HepG2 (cell line): ENCODE measurements around the gene NR2F1. TPM values are rescaled to one million over a fixed set of nuclear protein-coding genes. Genes with fewer than 3 reads are reported as not detected.
A peak's percentile ranks its signal among the peaks of the same experiment; 100 is the strongest.

Source experiments
- ATAC-seq: fragments of 200-7000 bp; cut with Tn5 transposase; 3 replicates; pipeline ENCODE4 v1.9.1; 2020; ENCODE audit warnings: mild to moderate bottlenecking, moderate library complexity
- BruUV-seq: library from RNA; stranded (reverse); fragments of 400-500 nt; replicated peaks from 2 replicates; lab custom pipeline; 2021; lab: Mats Ljungman, UMichigan
- CTCF ChIA-PET: fragments of 300-600 bp; formaldehyde crosslinking; extraction: SDS; loops from one replicate; lab custom pipeline; 2021; ENCODE audit warnings: low total read pairs, inconsistent platforms, low intra/inter-chr PET ratio; lab: Yijun Ruan, JAX
- POLR2A ChIA-PET: fragments of 350-600 bp; sonication (Branson Sonifier 250); formaldehyde crosslinking; loops from one replicate; lab custom pipeline; 2020; ENCODE audit warnings: antibody characterized with exemption, inconsistent platforms; lab: Yijun Ruan, JAX
- DNase-seq: peaks from one replicate; pipeline ENCODE4 v3.0.0-alpha.2; 2015; ENCODE audit warnings: low spot score
- FAIRE-seq: peaks from 3 replicates; lab custom pipeline; 2011; peaks lifted over from hg19 to GRCh38; lab: Jason Lieb, UNC
- H2AFZ ChIP-seq: one replicate; pipeline ENCODE4 v1.6.1; 2011; ENCODE audit warnings: low read length, inconsistent platforms
- H3K27ac ChIP-seq: fragments of 300-600 bp; 3 replicates; pipeline ENCODE4 v1.8.0; 2011; ENCODE audit warnings: mixed run types, mild to moderate bottlenecking, mixed read lengths, low read length, inconsistent platforms; ENCODE audit not compliant: insufficient read depth; ENCODE audit errors: extremely low read length
- H3K27me3 ChIP-seq, 2 experiments: fragments of 200-600 bp in 1 of 2; 2 replicates in 1 of 2; 3 replicates in 1 of 2; pipeline versions ENCODE4 v1.6.0 to v1.8.0; 2011; ENCODE audit warnings: low read length in 2 of 2, mild to moderate bottlenecking in 2 of 2, moderate library complexity in 2 of 2, inconsistent platforms in 1 of 2; ENCODE audit not compliant: insufficient read depth in 2 of 2, control insufficient read depth in 1 of 2
- H3K36me3 ChIP-seq, 2 experiments: fragments of 200-600 bp in 1 of 2; replicated peaks in 1 of 2; 2 replicates in 1 of 2; 3 replicates in 1 of 2; pipeline versions ENCODE4 v1.5.1 to v1.8.0; 2011; ENCODE audit warnings: low read length in 2 of 2, inconsistent platforms in 1 of 2; ENCODE audit not compliant: insufficient read depth in 2 of 2, control insufficient read depth in 1 of 2
- H3K4me1 ChIP-seq: 2 replicates; pipeline ENCODE4 v1.5.1; 2012; ENCODE audit warnings: low read length, inconsistent platforms; ENCODE audit not compliant: insufficient read depth
- H3K4me2 ChIP-seq: 2 replicates; pipeline ENCODE4 v1.6.0; 2011; ENCODE audit warnings: low read depth, low read length, inconsistent platforms
- H3K4me3 ChIP-seq, 3 experiments: fragments of 200-600 bp in 1 of 3; sonication (generic), shearing (Covaris generic) in 1 of 3; replicated peaks in 1 of 3; 2 replicates each; pipeline ENCODE4 v1.5.1; 2011 to 2016; ENCODE audit warnings: low read length in 3 of 3, inconsistent platforms in 2 of 3, low read depth in 2 of 3, mild to moderate bottlenecking in 2 of 3, control low read depth in 1 of 3, mixed read lengths in 1 of 3; ENCODE audit not compliant: insufficient read depth in 1 of 3
- H3K79me2 ChIP-seq: one replicate; pipeline ENCODE4 v1.6.1; 2011; ENCODE audit warnings: low read length, inconsistent platforms; ENCODE audit not compliant: insufficient read depth
- H3K9ac ChIP-seq: 2 replicates; pipeline ENCODE4 v1.6.0; 2011; ENCODE audit warnings: mild to moderate bottlenecking, low read depth, low read length, inconsistent platforms; ENCODE audit not compliant: insufficient read depth
- H3K9me3 ChIP-seq: 2 replicates; pipeline ENCODE4 v1.5.1; 2012; ENCODE audit warnings: mild to moderate bottlenecking, low read length
- H4K20me1 ChIP-seq: 2 replicates; pipeline ENCODE4 v1.6.0; 2011; ENCODE audit warnings: inconsistent platforms, mild to moderate bottlenecking, low read length, moderate library complexity; ENCODE audit not compliant: insufficient read depth
- MYNN ChIP-seq: sonication (generic); formaldehyde crosslinking; IDR thresholded peaks from 2 replicates; pipeline ENCODE4 v1.4.0; 2020; ENCODE audit warnings: mild to moderate bottlenecking, low read depth, missing genetic modification reagents
- PHF8 ChIP-seq: sonication (generic); formaldehyde crosslinking; IDR thresholded peaks from 2 replicates; pipeline ENCODE4 v1.5.0; 2020; ENCODE audit warnings: missing genetic modification reagents
- ZNF207 ChIP-seq: fragments of 450-650 bp; IDR thresholded peaks from 2 replicates; pipeline ENCODE4 v1.6.1; 2016; ENCODE audit warnings: antibody characterized with exemption, borderline replicate concordance
- WGBS: methylation state at CpG from one replicate; pipeline ENCODE4 v1.1.6; 2017; ENCODE audit warnings: low lambda C conversion rate; 5-methylcytosine and 5-hydroxymethylcytosine counted together
- in situ Hi-C: cut with HindIII; loops from 2 replicates; pipeline ENCODE4 v1.10.0; 2017; ENCODE audit warnings: low pct_unique_long_range_greater_than_20kb; ENCODE audit not compliant: extremely low pct_ligation_motif_present
- intact Hi-C: fragments of 100-400 bp; cut with micrococcal nuclease; formaldehyde crosslinking; loops from one replicate; pipeline ENCODE4 v1.10.0; 2022; ENCODE audit not compliant: unreplicated experiment
- polyA plus RNA-seq, 8 experiments: library from polyadenylated mRNA; depleted of rRNA in 3 of 8; stranded (reverse) in 7 of 8; unstranded in 1 of 8; fragments of >200 nt; fragmentation: Illumina TruSeq in 4 of 8; extraction: Trizol in 4 of 8; gene quantifications; 2 replicates each; pipeline versions ENCODE4 v1.2.1 to v1.2.3, GENCODE V29; 2011 to 2016; ENCODE audit warnings: low read depth in 4 of 8, missing spikeins in 1 of 8, mixed read lengths in 1 of 8; ENCODE audit not compliant: insufficient read depth in 1 of 8
- total RNA-seq, 5 experiments: library from RNA; depleted of rRNA; stranded (reverse); fragments of >200 nt; fragmentation: Illumina TruSeq; extraction: Trizol; gene quantifications; 2 replicates each; pipeline ENCODE4 v1.2.3, GENCODE V29; 2016; ENCODE audit warnings: low read depth in 1 of 5
- TF ChIP-seq, protein P1 (sequence below): sonication (generic); formaldehyde crosslinking; IDR thresholded peaks from 2 replicates; pipeline ENCODE4 v1.5.0; 2020; ENCODE audit warnings: mild to moderate bottlenecking, missing genetic modification reagents, borderline replicate concordance
- TF ChIP-seq, protein P2 (sequence below): sonication (generic); formaldehyde crosslinking; IDR thresholded peaks from 2 replicates; pipeline ENCODE4 v1.4.0; 2020; ENCODE audit warnings: missing genetic modification reagents, borderline replicate concordance
- TF ChIP-seq, protein P3 (sequence below): sonication (generic); formaldehyde crosslinking; IDR thresholded peaks from 2 replicates; pipeline ENCODE4 v1.4.0; 2020; ENCODE audit warnings: missing genetic modification reagents

The NR2F1 gene
- total and polyA plus RNA-seq, 2 of the 13 experiments (the other 11 are each of a cell fraction or from before 2014, with no cell fraction given) = 17.1 to 59.7 TPM

DNA sequence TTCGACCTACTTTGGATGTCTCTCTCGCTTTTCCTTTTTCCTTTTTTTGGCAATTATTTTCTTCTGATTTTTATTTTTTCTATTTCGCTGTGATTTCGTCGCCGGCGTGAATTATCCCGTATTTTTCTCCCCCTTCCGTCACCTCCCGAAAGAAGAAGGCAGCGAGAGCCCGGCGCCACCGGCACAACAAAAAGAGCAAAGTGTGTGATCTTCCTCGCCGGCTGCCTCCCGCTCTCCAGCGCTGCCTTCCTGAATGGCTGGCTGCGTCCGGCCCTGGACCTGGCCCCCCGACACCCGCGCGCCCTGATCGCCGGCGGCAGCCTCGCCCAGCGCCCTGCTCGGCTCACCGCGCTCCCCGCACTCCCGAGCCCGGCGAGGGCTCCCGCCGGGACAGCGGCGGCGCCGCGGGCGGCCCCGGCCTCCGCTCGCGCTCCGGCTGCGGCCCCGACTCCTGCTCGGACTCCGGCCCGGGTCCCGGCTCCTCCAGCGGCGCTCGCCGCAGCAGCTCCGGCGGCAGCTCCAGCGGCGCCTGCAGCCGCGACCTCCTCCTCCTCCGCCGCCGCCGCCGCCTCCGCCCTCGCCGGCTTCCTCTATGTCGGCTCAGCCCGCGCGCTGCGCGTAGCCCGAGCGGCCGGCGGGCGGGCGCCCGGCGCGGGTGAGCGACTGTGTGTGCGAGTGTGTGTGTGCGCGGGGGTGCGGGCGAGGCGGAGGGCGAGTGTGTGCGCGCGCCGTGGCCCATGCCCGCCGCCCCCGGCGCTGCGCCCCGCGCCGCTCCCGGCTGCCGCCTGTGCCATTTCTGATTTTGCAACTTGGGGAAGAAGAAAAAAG, 960 bp downstream of the NR2F1 start (continued):
- TF ChIP-seq, protein P1, sequence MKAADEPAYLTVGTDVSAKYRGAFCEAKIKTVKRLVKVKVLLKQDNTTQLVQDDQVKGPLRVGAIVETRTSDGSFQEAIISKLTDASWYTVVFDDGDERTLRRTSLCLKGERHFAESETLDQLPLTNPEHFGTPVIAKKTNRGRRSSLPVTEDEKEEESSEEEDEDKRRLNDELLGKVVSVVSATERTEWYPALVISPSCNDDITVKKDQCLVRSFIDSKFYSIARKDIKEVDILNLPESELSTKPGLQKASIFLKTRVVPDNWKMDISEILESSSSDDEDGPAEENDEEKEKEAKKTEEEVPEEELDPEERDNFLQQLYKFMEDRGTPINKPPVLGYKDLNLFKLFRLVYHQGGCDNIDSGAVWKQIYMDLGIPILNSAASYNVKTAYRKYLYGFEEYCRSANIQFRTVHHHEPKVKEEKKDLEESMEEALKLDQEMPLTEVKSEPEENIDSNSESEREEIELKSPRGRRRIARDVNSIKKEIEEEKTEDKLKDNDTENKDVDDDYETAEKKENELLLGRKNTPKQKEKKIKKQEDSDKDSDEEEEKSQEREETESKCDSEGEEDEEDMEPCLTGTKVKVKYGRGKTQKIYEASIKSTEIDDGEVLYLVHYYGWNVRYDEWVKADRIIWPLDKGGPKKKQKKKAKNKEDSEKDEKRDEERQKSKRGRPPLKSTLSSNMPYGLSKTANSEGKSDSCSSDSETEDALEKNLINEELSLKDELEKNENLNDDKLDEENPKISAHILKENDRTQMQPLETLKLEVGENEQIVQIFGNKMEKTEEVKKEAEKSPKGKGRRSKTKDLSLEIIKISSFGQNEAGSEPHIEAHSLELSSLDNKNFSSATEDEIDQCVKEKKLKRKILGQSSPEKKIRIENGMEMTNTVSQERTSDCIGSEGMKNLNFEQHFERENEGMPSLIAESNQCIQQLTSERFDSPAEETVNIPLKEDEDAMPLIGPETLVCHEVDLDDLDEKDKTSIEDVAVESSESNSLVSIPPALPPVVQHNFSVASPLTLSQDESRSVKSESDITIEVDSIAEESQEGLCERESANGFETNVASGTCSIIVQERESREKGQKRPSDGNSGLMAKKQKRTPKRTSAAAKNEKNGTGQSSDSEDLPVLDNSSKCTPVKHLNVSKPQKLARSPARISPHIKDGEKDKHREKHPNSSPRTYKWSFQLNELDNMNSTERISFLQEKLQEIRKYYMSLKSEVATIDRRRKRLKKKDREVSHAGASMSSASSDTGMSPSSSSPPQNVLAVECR (CRISPR knock-in tag) = peak; percentile 2; the same call in 1 of the 2 replicates

DNA sequence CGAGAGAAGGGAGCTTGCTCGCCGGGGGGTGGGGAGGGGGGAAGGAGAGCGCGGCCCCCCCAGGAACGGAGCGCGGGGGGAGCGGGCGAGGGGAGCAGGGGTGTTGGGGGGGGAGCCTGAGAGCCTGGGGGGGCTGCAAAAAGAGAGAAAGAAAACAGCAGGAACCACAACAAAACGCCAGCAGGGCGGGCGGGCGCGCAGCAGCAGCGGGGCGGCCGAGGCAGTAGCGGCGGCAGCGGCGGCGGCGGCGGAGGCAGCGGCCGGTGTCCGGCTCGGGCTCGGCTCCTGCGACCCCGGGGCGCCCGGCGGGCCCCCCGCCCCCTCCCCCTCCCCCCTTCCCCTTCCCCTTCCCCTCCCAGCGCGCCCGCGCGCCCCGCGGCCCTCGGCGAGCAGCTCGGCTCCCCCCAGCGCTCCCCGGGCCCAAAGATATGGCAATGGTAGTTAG, 1.6 kb downstream of the NR2F1 start:
- no peak overlapping the region for H3K4me2 ChIP-seq
- peaks cover 4 to 17% of the 10 kb centered on the region in 2 experiments; a peak in 2 of 5 replicates for H3K36me3 ChIP-seq
- DNase-seq (no peak), FAIRE-seq (no peak), ATAC-seq (no peak)
- no peak overlapping the region for H2AFZ ChIP-seq
- peaks cover 30% of the 10 kb centered on the region for H3K4me1 ChIP-seq
- H3K4me3 ChIP-seq = peak overlapping the region; percentile 90 to 96 (median 95); a peak in 5 of 6 replicates
- POLR2A ChIA-PET = no interaction called here
- BruUV-seq = no TSS peak
- no peaks in the 10 kb centered on the region for H3K9me3 ChIP-seq
- CTCF ChIA-PET = no interaction called here
- intact Hi-C loops (loop anchor here (5.0 kb wide), 5 partner anchors 318 to 657 kb away; a partner anchor contains a TSS), in situ Hi-C loops (loop anchor here (5.0 to 10.0 kb wide), 3 partner anchors 208 to 697 kb away; no protein-coding TSS in a partner anchor)
- peak overlapping the region; percentile 86; the same call in 1 of the 2 replicates for H3K9ac ChIP-seq
- 2% methylated on average over 35 of the region's 48 CpGs for WGBS
- peaks cover 48% of the 10 kb centered on the region for H3K79me2 ChIP-seq
- H4K20me1 ChIP-seq = peaks cover 29% of the 10 kb centered on the region
- peaks cover 1 to 9% of the 10 kb centered on the region in 2 experiments; a peak in 1 of 5 replicates for H3K27me3 ChIP-seq
- H3K27ac ChIP-seq = peak overlapping the region; percentile 92
- TF ChIP-seq, protein P2, sequence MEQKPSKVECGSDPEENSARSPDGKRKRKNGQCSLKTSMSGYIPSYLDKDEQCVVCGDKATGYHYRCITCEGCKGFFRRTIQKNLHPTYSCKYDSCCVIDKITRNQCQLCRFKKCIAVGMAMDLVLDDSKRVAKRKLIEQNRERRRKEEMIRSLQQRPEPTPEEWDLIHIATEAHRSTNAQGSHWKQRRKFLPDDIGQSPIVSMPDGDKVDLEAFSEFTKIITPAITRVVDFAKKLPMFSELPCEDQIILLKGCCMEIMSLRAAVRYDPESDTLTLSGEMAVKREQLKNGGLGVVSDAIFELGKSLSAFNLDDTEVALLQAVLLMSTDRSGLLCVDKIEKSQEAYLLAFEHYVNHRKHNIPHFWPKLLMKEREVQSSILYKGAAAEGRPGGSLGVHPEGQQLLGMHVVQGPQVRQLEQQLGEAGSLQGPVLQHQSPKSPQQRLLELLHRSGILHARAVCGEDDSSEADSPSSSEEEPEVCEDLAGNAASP (CRISPR knock-in tag) = no peak
- TF ChIP-seq ZNF207 (no peak), MYNN (CRISPR knock-in tag) (no peak), PHF8 (CRISPR knock-in tag) (0 out of 2 replicates have a peak, but pooled peaks have one; percentile 11)
- TF ChIP-seq, protein P3, sequence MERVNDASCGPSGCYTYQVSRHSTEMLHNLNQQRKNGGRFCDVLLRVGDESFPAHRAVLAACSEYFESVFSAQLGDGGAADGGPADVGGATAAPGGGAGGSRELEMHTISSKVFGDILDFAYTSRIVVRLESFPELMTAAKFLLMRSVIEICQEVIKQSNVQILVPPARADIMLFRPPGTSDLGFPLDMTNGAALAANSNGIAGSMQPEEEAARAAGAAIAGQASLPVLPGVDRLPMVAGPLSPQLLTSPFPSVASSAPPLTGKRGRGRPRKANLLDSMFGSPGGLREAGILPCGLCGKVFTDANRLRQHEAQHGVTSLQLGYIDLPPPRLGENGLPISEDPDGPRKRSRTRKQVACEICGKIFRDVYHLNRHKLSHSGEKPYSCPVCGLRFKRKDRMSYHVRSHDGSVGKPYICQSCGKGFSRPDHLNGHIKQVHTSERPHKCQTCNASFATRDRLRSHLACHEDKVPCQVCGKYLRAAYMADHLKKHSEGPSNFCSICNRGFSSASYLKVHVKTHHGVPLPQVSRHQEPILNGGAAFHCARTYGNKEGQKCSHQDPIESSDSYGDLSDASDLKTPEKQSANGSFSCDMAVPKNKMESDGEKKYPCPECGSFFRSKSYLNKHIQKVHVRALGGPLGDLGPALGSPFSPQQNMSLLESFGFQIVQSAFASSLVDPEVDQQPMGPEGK (CRISPR knock-in tag) = peak; percentile 75; the same call in 1 of the 2 replicates
- TF ChIP-seq, protein P1 (CRISPR knock-in tag) = 0 out of 2 replicates have a peak, but pooled peaks have one; percentile 4
